Measurements from ENCODE around the gene NGB.

The NGB gene

GRCh38 chr14:77316195-77316505 lies 45.1 kb upstream of the NGB start:
- POLR2A ChIA-PET (ENCODE audit: low non-redundant PET) = no interaction called here
- CTCF ChIA-PET = interaction anchor here (0.6 to 2.6 kb wide), 17 partner anchors 9 to 440 kb away, joined by 3 to 49 read pairs (median 4); no protein-coding TSS in a partner anchor
- peak overlapping the region; percentile 64; the same call in 1 of the 2 replicates for H3K27ac ChIP-seq
- TF ChIP-seq, protein P1, sequence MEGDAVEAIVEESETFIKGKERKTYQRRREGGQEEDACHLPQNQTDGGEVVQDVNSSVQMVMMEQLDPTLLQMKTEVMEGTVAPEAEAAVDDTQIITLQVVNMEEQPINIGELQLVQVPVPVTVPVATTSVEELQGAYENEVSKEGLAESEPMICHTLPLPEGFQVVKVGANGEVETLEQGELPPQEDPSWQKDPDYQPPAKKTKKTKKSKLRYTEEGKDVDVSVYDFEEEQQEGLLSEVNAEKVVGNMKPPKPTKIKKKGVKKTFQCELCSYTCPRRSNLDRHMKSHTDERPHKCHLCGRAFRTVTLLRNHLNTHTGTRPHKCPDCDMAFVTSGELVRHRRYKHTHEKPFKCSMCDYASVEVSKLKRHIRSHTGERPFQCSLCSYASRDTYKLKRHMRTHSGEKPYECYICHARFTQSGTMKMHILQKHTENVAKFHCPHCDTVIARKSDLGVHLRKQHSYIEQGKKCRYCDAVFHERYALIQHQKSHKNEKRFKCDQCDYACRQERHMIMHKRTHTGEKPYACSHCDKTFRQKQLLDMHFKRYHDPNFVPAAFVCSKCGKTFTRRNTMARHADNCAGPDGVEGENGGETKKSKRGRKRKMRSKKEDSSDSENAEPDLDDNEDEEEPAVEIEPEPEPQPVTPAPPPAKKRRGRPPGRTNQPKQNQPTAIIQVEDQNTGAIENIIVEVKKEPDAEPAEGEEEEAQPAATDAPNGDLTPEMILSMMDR (conservative IDR thresholded peaks at IDR 0.05; ENCODE audit: low read depth) = peak; percentile 59
- no peak for DNase-seq (ENCODE audit: low spot score)

DNA sequence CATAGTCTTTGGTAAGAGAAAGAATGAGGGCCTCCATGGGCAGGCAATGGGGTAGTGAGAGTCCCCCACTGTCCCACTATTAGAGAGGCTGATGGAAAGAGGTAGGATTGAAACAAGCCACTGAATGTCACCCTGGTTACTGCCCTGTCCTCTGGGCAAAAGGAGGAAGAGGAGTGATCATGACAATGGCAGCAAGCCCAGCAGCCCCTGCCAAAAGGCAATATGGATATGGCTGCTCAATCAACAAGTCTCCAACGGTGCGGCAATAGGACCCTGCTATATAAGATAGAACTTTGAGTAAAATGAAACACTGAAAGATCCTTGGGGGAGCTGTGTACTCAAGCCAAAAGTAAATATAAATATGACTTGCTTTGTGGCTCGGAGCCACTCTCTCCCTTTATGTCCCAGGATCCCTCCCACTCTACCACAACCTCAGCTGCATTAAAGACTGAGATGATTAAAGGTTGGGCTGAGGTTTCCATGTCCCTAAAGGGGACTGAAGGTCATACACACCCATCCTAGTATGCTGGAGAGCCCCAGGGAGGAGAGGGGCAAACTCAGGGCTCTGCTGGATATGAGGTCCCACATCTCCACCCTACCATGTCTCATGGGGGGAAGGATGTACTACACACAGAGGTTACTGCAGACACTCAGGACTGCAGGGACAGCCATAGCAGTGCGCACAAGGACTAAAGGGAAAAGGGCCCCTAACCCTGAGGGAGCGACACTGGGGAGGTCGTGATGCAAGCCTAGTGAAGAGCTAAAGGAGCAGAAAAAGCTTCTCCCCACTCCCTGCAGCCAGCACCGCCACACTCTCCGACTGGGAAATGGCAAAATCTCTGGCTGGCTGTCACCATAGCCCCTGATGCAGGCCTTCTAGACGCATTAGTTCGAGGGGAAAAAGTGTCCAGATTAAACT lies 43.8 kb upstream of the NGB start:
- TF ChIP-seq, protein P1 (conservative IDR thresholded peaks at IDR 0.05; ENCODE audit: low read depth) = no peak
- peak overlapping the region; percentile 88 for H3K27ac ChIP-seq
- ChIA-PET POLR2A (ENCODE audit: low non-redundant PET) (no interaction called here), CTCF (interaction anchor here (0.6 to 2.6 kb wide), 9 partner anchors 7 to 439 kb away, joined by 3 to 49 read pairs (median 5); no protein-coding TSS in a partner anchor)
- no peak for DNase-seq (ENCODE audit: low spot score)

GRCh38 chr14:77314043-77314442 lies 43.0 kb upstream of the NGB start:
- ChIA-PET POLR2A (ENCODE audit: low non-redundant PET) (interaction anchor here (0.5 kb wide), 1 partner anchor 44 kb away, joined by 6 read pairs; no protein-coding TSS in a partner anchor), CTCF (interaction anchor here (1.7 kb wide), 1 partner anchor 13 kb away, joined by 6 read pairs; no protein-coding TSS in a partner anchor)
- DNase-seq (ENCODE audit: low spot score) = peak; percentile 71
- TF ChIP-seq, protein P1 (conservative IDR thresholded peaks at IDR 0.05; ENCODE audit: low read depth) = no peak
- peak overlapping the region; percentile 88 for H3K27ac ChIP-seq

- peak overlapping the region; percentile 88 for H3K27ac ChIP-seq
- DNase-seq (ENCODE audit: low spot score) = no peak
- CTCF ChIA-PET = interaction anchor here (1.7 kb wide), 1 partner anchor 12 kb away, joined by 6 read pairs; no protein-coding TSS in a partner anchor
- POLR2A ChIA-PET (ENCODE audit: low non-redundant PET) = interaction anchor here (0.5 kb wide), 1 partner anchor 43 kb away, joined by 6 read pairs; no protein-coding TSS in a partner anchor
- TF ChIP-seq, protein P1 (conservative IDR thresholded peaks at IDR 0.05; ENCODE audit: low read depth) = no peak
These were observed 42.4 kb upstream of the NGB start for GRCh38 chr14:77313371-77313770.

GRCh38 chr14:77311217-77311616 lies 40.2 kb upstream of the NGB start:
- POLR2A ChIA-PET (ENCODE audit: low non-redundant PET) = no interaction called here
- TF ChIP-seq, protein P1 (conservative IDR thresholded peaks at IDR 0.05; ENCODE audit: low read depth) = no peak
- CTCF ChIA-PET = interaction anchor here (0.7 kb wide), 1 partner anchor 10 kb away, joined by 3 read pairs; no protein-coding TSS in a partner anchor
- DNase-seq (ENCODE audit: low spot score) = no peak
- no peak overlapping the region; the same call in 1 of the 2 replicates for H3K27ac ChIP-seq

- ChIA-PET POLR2A (ENCODE audit: low non-redundant PET) (no interaction called here), CTCF (no interaction called here)
- TF ChIP-seq, protein P1 (conservative IDR thresholded peaks at IDR 0.05; ENCODE audit: low read depth) = no peak
- no peak for DNase-seq (ENCODE audit: low spot score)
- H3K27ac ChIP-seq = 0 out of 2 replicates have a peak overlapping the region, but pooled peaks have one; percentile 8
These were observed 39.0 kb upstream of the NGB start for GRCh38 chr14:77310026-77310425.
